Keratinocyte (primary cell): ENCODE results near the gene GREB1. TPM values are rescaled to one million over a fixed set of nuclear protein-coding genes. Genes with fewer than 3 reads are reported as not detected.

Source experiments
- DNase-seq: peaks from one replicate; pipeline ENCODE4 v3.0.0-alpha.2; 2011; ENCODE audit warnings: low read depth, missing footprints, low spot score
- FAIRE-seq: peaks from 2 replicates; lab custom pipeline; 2011; peaks lifted over from hg19 to GRCh38; lab: Jason Lieb, UNC
- H2AFZ ChIP-seq: 2 replicates; pipeline ENCODE4 v1.6.0; 2012; ENCODE audit warnings: low read length, control low read depth, inconsistent platforms; ENCODE audit not compliant: control insufficient read depth
- H3K27ac ChIP-seq: 2 replicates; pipeline ENCODE4 v1.5.1; 2011; ENCODE audit warnings: low read length; ENCODE audit not compliant: control insufficient read depth, insufficient read depth
- H3K27me3 ChIP-seq: 3 replicates; pipeline ENCODE4 v1.6.0; 2011; ENCODE audit warnings: low read length; ENCODE audit not compliant: control insufficient read depth, insufficient read depth; ENCODE audit errors: extremely low read depth
- H3K36me3 ChIP-seq, 2 experiments: 2 replicates in 1 of 2; 3 replicates in 1 of 2; pipeline ENCODE4 v1.5.1; 2011; ENCODE audit warnings: low read length in 2 of 2, mild to moderate bottlenecking in 1 of 2; ENCODE audit not compliant: control insufficient read depth in 2 of 2, insufficient read depth in 2 of 2; ENCODE audit errors: extremely low read depth in 1 of 2
- H3K4me1 ChIP-seq: 3 replicates; pipeline ENCODE4 v1.5.1; 2011; ENCODE audit warnings: low read length; ENCODE audit not compliant: control insufficient read depth, insufficient read depth; ENCODE audit errors: extremely low read depth
- H3K4me2 ChIP-seq: 3 replicates; pipeline ENCODE4 v1.6.0; 2011; ENCODE audit warnings: low read depth, low read length; ENCODE audit not compliant: control insufficient read depth, insufficient read depth; ENCODE audit errors: extremely low read depth
- H3K4me3 ChIP-seq, 3 experiments: fragments of 200-600 bp in 1 of 3; sonication (generic) in 1 of 3; 2 replicates in 2 of 3; 3 replicates in 1 of 3; pipeline ENCODE4 v1.5.1; 2011 to 2016; ENCODE audit warnings: low read length in 3 of 3, mild to moderate bottlenecking in 3 of 3, control low read depth in 2 of 3, inconsistent platforms in 1 of 3, low read depth in 1 of 3, mixed read lengths in 1 of 3, mixed run types in 1 of 3, moderate library complexity in 1 of 3; ENCODE audit not compliant: control insufficient read depth in 2 of 3, insufficient read depth in 2 of 3; ENCODE audit errors: extremely low read depth in 1 of 3
- H3K79me2 ChIP-seq: 2 replicates; pipeline ENCODE4 v1.6.0; 2012; ENCODE audit warnings: low read length; ENCODE audit not compliant: control insufficient read depth, insufficient read depth
- H3K9ac ChIP-seq: 3 replicates; pipeline ENCODE4 v1.6.0; 2011; ENCODE audit warnings: low read length; ENCODE audit not compliant: control insufficient read depth, insufficient read depth; ENCODE audit errors: extremely low read depth
- H3K9me1 ChIP-seq: 3 replicates; pipeline ENCODE4 v1.6.0; 2011; ENCODE audit warnings: low read length; ENCODE audit not compliant: control insufficient read depth, insufficient read depth; ENCODE audit errors: extremely low read depth
- H3K9me3 ChIP-seq: 2 replicates; pipeline ENCODE4 v1.5.1; 2012; ENCODE audit warnings: low read depth, low read length; ENCODE audit not compliant: control insufficient read depth
- H4K20me1 ChIP-seq: 3 replicates; pipeline ENCODE4 v1.6.0; 2011; ENCODE audit warnings: low read length; ENCODE audit not compliant: control insufficient read depth, insufficient read depth; ENCODE audit errors: extremely low read depth
- CTCF ChIP-seq, 3 experiments: IDR thresholded peaks in 1 of 3; conservative IDR thresholded peaks in 1 of 3; optimal IDR thresholded peaks in 1 of 3; 2 replicates in 2 of 3; 3 replicates in 1 of 3; pipeline versions ENCODE3 to v1.5.1; 2011; ENCODE audit warnings: low read length in 3 of 3, mild to moderate bottlenecking in 3 of 3, moderate library complexity in 2 of 3, control low read depth in 1 of 3, inconsistent platforms in 1 of 3; ENCODE audit not compliant: insufficient read depth in 2 of 3; ENCODE audit errors: extremely low read depth in 1 of 3
- EZH2 ChIP-seq: IDR thresholded peaks from one replicate; pipeline ENCODE4 v1.6.1; 2012; ENCODE audit warnings: inconsistent platforms, mild to moderate bottlenecking, low read length, moderate library complexity
- dilution Hi-C: fragments of 300-500 bp; cut with MboI; formaldehyde crosslinking; loops from one replicate; pipeline ENCODE4 v1.7.0; 2020; ENCODE audit warnings: low sequenced_read_pairs; ENCODE audit not compliant: extremely low pct_ligation_motif_present
- polyA plus RNA-seq, 5 experiments: library from polyadenylated mRNA; depleted of rRNA in 3 of 5; stranded (reverse) in 3 of 5; stranded (forward) in 1 of 5; unstranded in 1 of 5; fragments of >200 nt; gene quantifications; 1 replicate in 1 of 5; 2 replicates in 3 of 5; 3 replicates in 1 of 5; pipeline versions ENCODE4 v1.2.1 to v1.2.3, GENCODE V29; 2011 to 2012; ENCODE audit warnings: missing spikeins in 2 of 5, low read depth in 1 of 5, low replicate concordance in 1 of 5

GREB1 gene
- polyA plus RNA-seq, 1 donor (not counting 4 experiments of a cell fraction or from before 2014, with no cell fraction given), result 0.13 TPM

GRCh38 chr2:11493282-11493681 lies 40.6 kb upstream of the GREB1 start:
- Histone ChIP-seq H4K20me1 (no peaks in the 10 kb centered on the region), H3K9me1 (no peaks in the 10 kb centered on the region), H3K4me3 (no peak overlapping the region), H3K4me2 (no peak overlapping the region), H3K36me3 (no peaks in the 10 kb centered on the region), H3K9ac (no peak overlapping the region), H3K27ac (no peak overlapping the region), H2AFZ (no peak overlapping the region), H3K9me3 (no peaks in the 10 kb centered on the region), H3K27me3 (peaks cover 5% of the 10 kb centered on the region), H3K4me1 (no peaks in the 10 kb centered on the region), H3K79me2 (no peaks in the 10 kb centered on the region)
- no peak for DNase-seq
- dilution Hi-C loops, result no loop called here
- TF ChIP-seq EZH2 (no peak), CTCF (optimal IDR thresholded peaks at IDR 0.05 in 1 of 3, IDR thresholded peaks at IDR 0.05 in 1 of 3, conservative IDR thresholded peaks at IDR 0.05 in 1 of 3; ENCODE audit: extremely low read depth in 1 of 3, insufficient read depth in 2 of 3, low read length in 3 of 3) (no peak)
- FAIRE-seq, result no peak

GRCh38 chr2:11494310-11494709 lies 39.5 kb upstream of the GREB1 start:
- DNase-seq (no peak), FAIRE-seq (no peak)
- no peaks in the 10 kb centered on the region for H3K9me1 ChIP-seq
- no peak overlapping the region for H3K4me2 ChIP-seq
- no peak overlapping the region for H3K27ac ChIP-seq
- H3K79me2 ChIP-seq, result no peaks in the 10 kb centered on the region
- H3K36me3 ChIP-seq, result no peaks in the 10 kb centered on the region
- H3K4me1 ChIP-seq, result no peaks in the 10 kb centered on the region
- TF ChIP-seq EZH2, result no peak
- no peak for TF ChIP-seq CTCF (optimal IDR thresholded peaks at IDR 0.05 in 1 of 3, IDR thresholded peaks at IDR 0.05 in 1 of 3, conservative IDR thresholded peaks at IDR 0.05 in 1 of 3; ENCODE audit: extremely low read depth in 1 of 3, insufficient read depth in 2 of 3, low read length in 3 of 3)
- no peaks in the 10 kb centered on the region for H4K20me1 ChIP-seq
- H3K4me3 ChIP-seq, result no peak overlapping the region
- H3K9ac ChIP-seq, result no peak overlapping the region
- dilution Hi-C loops, result no loop called here
- no peak overlapping the region for H2AFZ ChIP-seq
- peaks cover 7% of the 10 kb centered on the region for H3K27me3 ChIP-seq
- H3K9me3 ChIP-seq, result no peaks in the 10 kb centered on the region
